DMS114 treated with DMSO at 0.1 percent for 48 hours (cell line): ENCODE results near the gene SIK2.

Experiments used
- DNase-seq: peaks from one replicate; lab custom pipeline; 2025; ENCODE audit not compliant: unreplicated experiment; lab: John Stamatoyannopoulos, UW

The SIK2 gene

GRCh38 chr11:111778047-111778558 lies 175.9 kb downstream of the SIK2 start:
- DNase-seq = no peak

- no peak for DNase-seq
These were observed 176.9 kb downstream of the SIK2 start for GRCh38 chr11:111779118-111779517.
